HG03575 (cell line): Measurements from ENCODE around the gene ATP10D.
"Not testable (repeated sequence)": the region's sequence is repeated elsewhere in the genome, so short reads cannot be mapped to it uniquely, and the experiment has no call there.

Source experiments
- ATAC-seq: cut with Tn5 transposase; IDR thresholded peaks from one replicate; pipeline ENCODE4 v1.9.1; 2021; ENCODE audit not compliant: unreplicated experiment, insufficient number of reproducible peaks, low FRiP score; ENCODE audit errors: extremely low read depth

ATP10D gene

GRCh38 chr4:47531241-47531953 is 46.3 kb downstream of the ATP10D start:
- ATAC-seq, result peak; percentile 100

- no peak for ATAC-seq
These were observed 46.9 kb downstream of the ATP10D start for GRCh38 chr4:47531954-47532321.

DNA sequence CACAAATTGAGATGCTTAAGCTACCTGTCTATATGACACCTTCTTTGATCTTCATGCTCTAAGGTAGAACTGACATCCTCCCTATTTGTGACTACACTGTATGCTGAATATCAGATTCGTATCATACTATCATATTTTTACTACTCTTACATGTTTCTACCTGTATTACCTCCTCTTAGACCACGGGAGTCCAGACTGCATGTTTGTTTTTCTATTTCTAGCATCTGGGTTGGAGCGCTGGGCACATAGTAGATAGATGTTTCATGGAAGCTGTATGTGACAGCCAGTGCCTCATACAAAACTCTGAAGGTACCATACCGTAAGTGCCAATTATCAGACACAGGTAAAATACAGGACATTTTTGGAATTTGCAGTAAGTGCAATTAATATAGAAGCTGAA is 47.6 kb downstream of the ATP10D start:
- ATAC-seq, result no peak

GRCh38 chr4:47533689-47534347 is 48.7 kb downstream of the ATP10D start:
- no peak for ATAC-seq

DNA sequence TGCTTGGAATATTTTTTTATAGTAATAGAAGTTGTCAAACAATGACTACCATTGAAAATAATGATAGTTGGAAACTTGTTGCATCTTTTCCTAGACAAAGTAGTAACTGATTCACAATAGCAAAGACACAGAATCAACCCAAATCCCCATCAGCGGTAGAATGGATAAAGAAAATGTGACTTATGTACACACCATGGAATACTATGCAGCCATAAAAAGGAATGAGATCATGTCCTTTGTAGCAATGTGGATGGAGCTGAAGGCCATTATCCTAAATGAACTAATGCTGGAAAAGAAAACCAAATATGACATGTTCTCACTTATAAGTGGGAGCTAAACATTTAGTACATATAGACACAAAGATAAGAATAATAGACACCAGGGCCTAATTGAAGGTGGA is 49.7 kb downstream of the ATP10D start:
- ATAC-seq, result no peak

- no peak for ATAC-seq
These were observed 50.6 kb downstream of the ATP10D start for GRCh38 chr4:47535567-47536147.

GRCh38 chr4:47536966-47537365 is 51.9 kb downstream of the ATP10D start:
- ATAC-seq, result no peak

- ATAC-seq, result no peak
These were observed 53.2 kb downstream of the ATP10D start for GRCh38 chr4:47538111-47538824.

GRCh38 chr4:47538825-47539154 is 53.7 kb downstream of the ATP10D start:
- no peak for ATAC-seq

DNA sequence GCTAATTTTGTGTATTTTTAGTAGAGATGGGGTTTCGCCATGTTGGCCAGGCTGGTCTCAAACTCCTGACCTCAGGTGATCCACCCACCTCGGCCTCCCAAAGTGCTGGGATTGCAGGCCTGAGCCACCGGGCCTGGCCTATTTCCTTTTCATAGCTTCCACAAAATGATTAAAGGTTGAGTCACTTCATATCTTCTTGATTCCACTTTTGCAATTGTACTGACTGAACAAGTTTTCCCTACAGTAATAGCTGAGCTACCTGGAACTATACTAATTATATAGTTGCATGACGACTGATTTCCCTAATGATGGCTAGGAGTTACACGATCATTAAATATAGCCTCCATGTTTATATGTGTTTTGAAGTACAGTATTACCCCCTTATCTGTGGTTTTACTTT is 57.6 kb downstream of the ATP10D start:
- ATAC-seq, result not testable (repeated sequence)

GRCh38 chr4:47543331-47543730 is 58.3 kb downstream of the ATP10D start:
- ATAC-seq, result no peak

GRCh38 chr4:47550357-47550756 is 65.3 kb downstream of the ATP10D start:
- not testable (repeated sequence) for ATAC-seq

DNA sequence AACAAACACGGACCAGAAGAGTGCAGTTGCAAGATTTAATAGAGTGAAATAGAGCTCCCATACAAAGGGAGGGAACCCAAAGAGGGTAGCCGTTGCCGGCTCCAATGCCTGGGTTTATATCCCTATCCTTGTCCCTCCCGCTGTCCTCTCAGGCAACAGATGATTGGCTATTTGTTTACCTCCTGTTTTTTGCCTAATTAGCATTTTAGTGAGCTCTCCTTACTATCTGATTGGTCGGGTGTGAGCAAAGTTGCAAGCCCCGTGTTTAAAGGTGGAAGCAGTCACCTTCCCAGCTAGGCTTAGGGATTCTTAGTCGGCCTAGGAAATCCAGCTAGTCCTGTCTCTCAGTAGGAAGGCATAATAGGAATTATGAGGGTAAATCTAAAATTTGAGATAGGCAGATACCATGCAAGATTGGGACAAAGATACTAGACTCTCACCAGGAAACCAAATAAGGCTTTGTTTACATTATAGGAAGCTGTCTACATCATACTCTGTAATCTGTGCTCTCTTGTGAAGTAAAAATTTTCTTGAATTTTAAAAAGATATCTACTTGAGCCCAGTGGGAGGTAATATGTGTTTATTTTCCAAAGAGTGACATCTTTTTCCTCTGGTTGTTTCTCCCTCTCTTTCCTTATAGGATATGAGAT is 65.9 kb downstream of the ATP10D start:
- no peak for ATAC-seq

GRCh38 chr4:47551682-47552081 is 66.6 kb downstream of the ATP10D start:
- ATAC-seq, result no peak

GRCh38 chr4:47553329-47554125 is 68.5 kb downstream of the ATP10D start:
- no peak for ATAC-seq

DNA sequence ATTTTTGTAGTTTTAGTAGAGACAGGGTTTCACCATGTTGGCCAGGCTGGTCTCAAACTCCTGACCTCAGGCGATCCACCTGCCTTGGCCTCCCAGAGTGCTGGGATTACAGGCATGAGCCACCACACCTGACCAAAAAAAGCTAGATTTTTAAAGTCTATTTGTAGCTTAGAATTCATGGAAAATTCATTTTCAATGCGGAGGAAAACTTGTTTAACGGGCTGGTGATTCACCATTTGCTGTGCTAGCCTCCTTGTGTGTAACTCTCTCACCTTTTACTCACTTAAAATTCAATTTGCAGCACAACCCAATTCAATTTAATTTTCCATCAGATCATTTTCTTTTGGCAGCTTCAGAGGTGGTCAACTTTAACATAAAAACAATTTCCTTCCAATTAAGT is 70.8 kb downstream of the ATP10D start:
- ATAC-seq, result not testable (repeated sequence)

DNA sequence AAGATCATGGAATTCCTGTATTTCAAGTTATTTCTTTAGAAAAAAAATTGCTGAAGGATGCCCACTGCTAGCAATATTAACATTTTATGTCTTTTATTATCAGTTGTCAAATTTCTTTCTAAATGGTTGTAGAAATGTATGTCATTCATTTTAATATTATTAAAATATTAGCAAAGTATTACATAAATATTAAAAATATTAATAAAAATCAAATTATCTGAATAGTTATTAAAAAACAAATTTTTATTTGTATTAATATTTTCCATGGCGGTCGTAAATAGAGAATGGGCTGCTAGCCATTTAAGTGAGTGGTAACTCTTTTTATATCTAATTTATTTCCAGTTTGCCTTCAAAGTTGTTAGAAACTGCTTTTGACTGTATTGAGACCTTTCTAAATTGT is 72.2 kb downstream of the ATP10D start:
- no peak for ATAC-seq

DNA sequence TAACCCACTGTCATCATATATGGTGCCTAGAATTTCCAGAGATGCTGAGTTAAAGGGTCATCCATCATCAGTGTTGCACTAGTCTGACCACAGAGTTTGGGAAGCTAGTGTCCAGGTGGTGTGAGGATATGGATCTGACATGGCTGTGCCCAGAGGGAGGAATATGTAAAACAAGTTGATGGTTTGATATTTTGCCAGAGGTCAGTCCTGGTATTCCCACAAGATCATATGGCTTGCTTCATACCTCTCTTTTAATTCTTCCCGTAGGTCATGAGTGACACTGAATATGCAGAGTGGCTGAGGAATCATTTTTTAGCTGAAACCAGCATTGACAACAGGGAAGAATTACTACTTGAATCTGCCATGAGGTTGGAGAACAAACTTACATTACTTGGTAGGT is 75.6 kb downstream of the ATP10D start:
- no peak for ATAC-seq

DNA sequence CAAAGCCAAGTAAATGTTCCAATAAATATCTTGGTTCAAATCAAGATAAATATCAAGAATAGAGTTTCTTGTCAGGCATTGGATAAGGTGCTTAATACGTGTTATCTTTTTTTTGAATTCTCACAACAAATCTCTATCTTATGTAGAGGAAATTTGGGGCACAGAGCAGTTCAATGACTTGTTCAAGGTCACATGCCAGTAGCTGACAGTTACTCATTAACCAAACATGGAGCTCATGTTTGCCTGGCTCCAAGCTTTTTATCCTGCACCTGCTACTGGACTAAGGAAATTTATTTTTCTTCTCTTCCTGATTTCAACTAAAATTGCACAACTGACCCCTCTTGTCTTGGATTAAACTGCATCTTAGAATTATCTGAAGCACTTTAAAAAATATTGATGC is 76.3 kb downstream of the ATP10D start:
- no peak for ATAC-seq
